ENCODE results near the gene BBS9. TPM values are rescaled to one million over a fixed set of nuclear protein-coding genes. Genes with fewer than 3 reads are reported as not detected.

BBS9 gene
- total and polyA plus RNA-seq, 9 of the 15 experiments (the other 6 are each of a cell fraction or from before 2014, with no cell fraction given), result 0.77 to 3.3 (median 2.4) TPM

GRCh38 chr7:33392148-33392547 lies 262.8 kb downstream of the BBS9 start:
- H3K79me2 ChIP-seq (ENCODE audit: control insufficient read depth, insufficient read depth, low read length), result no peaks in the 10 kb centered on the region
- H3K4me3 ChIP-seq, result no peak overlapping the region
- H2AFZ ChIP-seq (ENCODE audit: low read depth, low read length), result no peak overlapping the region
- BruUV-seq (replicated peaks), result no TSS peak
- H3K4me2 ChIP-seq (ENCODE audit: insufficient read depth, low read length), result no peak overlapping the region
- H4K20me1 ChIP-seq (replicated peaks; ENCODE audit: control insufficient read depth, insufficient read depth, low read length), result no peaks in the 10 kb centered on the region
- H3K9ac ChIP-seq (ENCODE audit: insufficient read depth in 1 of 2, low read depth in 2 of 2, low read length in 2 of 2), result no peak overlapping the region
- no peaks in the 10 kb centered on the region for H3K4me1 ChIP-seq (replicated peaks in 1 of 2; ENCODE audit: control insufficient read depth in 2 of 2, insufficient read depth in 2 of 2, low read length in 2 of 2)
- CTCF ChIA-PET (ENCODE audit: low intra/inter-chr PET ratio), result no interaction called here
- intact Hi-C loops (cut with micrococcal nuclease), result no loop called here
- no peaks in the 10 kb centered on the region for H3K9me1 ChIP-seq (ENCODE audit: control insufficient read depth, insufficient read depth, low read length)
- no peaks in the 10 kb centered on the region for H3K36me3 ChIP-seq (ENCODE audit: control insufficient read depth, insufficient read depth, low read length)
- ATAC-seq (no peak), FAIRE-seq (no peak), DNase-seq (ENCODE audit: extremely low read depth in 1 of 4, low spot score in 3 of 4) (no peak)
- H3K27me3 ChIP-seq (ENCODE audit: control insufficient read depth in 2 of 2, insufficient read depth in 2 of 2, low read length in 2 of 2), result no peaks in the 10 kb centered on the region
- no peaks in the 10 kb centered on the region for H3K9me3 ChIP-seq (replicated peaks; ENCODE audit: control insufficient read depth, insufficient read depth, low read depth, low read length)
- no peak overlapping the region for H3K27ac ChIP-seq (ENCODE audit: extremely low read depth, low read depth, low read length)
- no peak for TF ChIP-seq ATF6 (CRISPR knock-in tag; IDR thresholded peaks at IDR 0.05)
- no peak for TF ChIP-seq SAFB2 (IDR thresholded peaks at IDR 0.05; ENCODE audit: borderline replicate concordance, low read depth, low read length, severe bottlenecking)
- TF ChIP-seq ZNF436 (CRISPR knock-in tag; IDR thresholded peaks at IDR 0.05), result no peak
- no peak for TF ChIP-seq ZNF324 (CRISPR knock-in tag; IDR thresholded peaks at IDR 0.05)
- in situ Hi-C loops (cut with MboI), result no loop called here
- 0% methylated on average over 1 of the region's 1 CpG for WGBS (ENCODE audit: insufficient coverage, low coverage, missing lambda C conversion rate)
- POLR2A ChIA-PET, result no interaction called here

GRCh38 chr7:33393770-33394169 lies 264.4 kb downstream of the BBS9 start:
- H3K9me3 ChIP-seq (replicated peaks; ENCODE audit: control insufficient read depth, insufficient read depth, low read depth, low read length), result no peaks in the 10 kb centered on the region
- no TSS peak for BruUV-seq (replicated peaks)
- H3K4me2 ChIP-seq (ENCODE audit: insufficient read depth, low read length), result no peak overlapping the region
- H3K79me2 ChIP-seq (ENCODE audit: control insufficient read depth, insufficient read depth, low read length), result no peaks in the 10 kb centered on the region
- H2AFZ ChIP-seq (ENCODE audit: low read depth, low read length), result no peak overlapping the region
- TF ChIP-seq ATF2 (CRISPR knock-in tag; IDR thresholded peaks at IDR 0.05), result no peak
- TF ChIP-seq KDM4B (IDR thresholded peaks at IDR 0.05; ENCODE audit: borderline replicate concordance in 2 of 2, low read depth in 1 of 2), result no peak
- TF ChIP-seq U2AF2 (optimal IDR thresholded peaks at IDR 0.05; ENCODE audit: low read depth, low read length), result no peak
- TF ChIP-seq ZFP1 (CRISPR knock-in tag; IDR thresholded peaks at IDR 0.05), result no peak
- TF ChIP-seq PCBP2 (IDR thresholded peaks at IDR 0.05; ENCODE audit: low read depth, low read length, poor library complexity, severe bottlenecking), result no peak
- no peak for TF ChIP-seq ESRRA (IDR thresholded peaks at IDR 0.05; ENCODE audit: borderline replicate concordance, low read depth)
- TF ChIP-seq CBX5 (IDR thresholded peaks at IDR 0.05; ENCODE audit: borderline replicate concordance, low read depth), result no peak
- intact Hi-C loops (cut with micrococcal nuclease) (no loop called here), in situ Hi-C loops (cut with MboI) (no loop called here)
- no peaks in the 10 kb centered on the region for H3K27me3 ChIP-seq (ENCODE audit: control insufficient read depth in 2 of 2, insufficient read depth in 2 of 2, low read length in 2 of 2)
- H3K9ac ChIP-seq (ENCODE audit: insufficient read depth in 1 of 2, low read depth in 2 of 2, low read length in 2 of 2), result no peak overlapping the region
- H3K36me3 ChIP-seq (ENCODE audit: control insufficient read depth, insufficient read depth, low read length), result no peaks in the 10 kb centered on the region
- H3K27ac ChIP-seq (ENCODE audit: extremely low read depth, low read depth, low read length), result no peak overlapping the region
- ChIA-PET CTCF (ENCODE audit: low intra/inter-chr PET ratio) (no interaction called here), POLR2A (no interaction called here)
- H4K20me1 ChIP-seq (replicated peaks; ENCODE audit: control insufficient read depth, insufficient read depth, low read length), result no peaks in the 10 kb centered on the region
- H3K4me1 ChIP-seq (replicated peaks in 1 of 2; ENCODE audit: control insufficient read depth in 2 of 2, insufficient read depth in 2 of 2, low read length in 2 of 2), result no peaks in the 10 kb centered on the region
- no peaks in the 10 kb centered on the region for H3K9me1 ChIP-seq (ENCODE audit: control insufficient read depth, insufficient read depth, low read length)
- no peak for ATAC-seq
- no peak for DNase-seq (ENCODE audit: extremely low read depth in 1 of 4, low spot score in 3 of 4)
- no peak for FAIRE-seq
- H3K4me3 ChIP-seq, result no peak overlapping the region

Measured in K562 (cell line).